AG10803 (cell line): ENCODE data around the gene SLC12A8.
A peak's percentile ranks its signal among the peaks of the same experiment; 100 is the strongest.

Experiments
- DNase-seq: peaks from one replicate; pipeline ENCODE4 v3.0.0; 2010; ENCODE audit warnings: low read depth
- H3K4me3 ChIP-seq: 2 replicates; pipeline ENCODE4 v1.5.1; 2011; ENCODE audit warnings: mild to moderate bottlenecking, low read length, control low read depth
- CTCF ChIP-seq: conservative IDR thresholded peaks from 2 replicates; pipeline ENCODE4 v1.5.1; 2011; ENCODE audit warnings: mild to moderate bottlenecking, low read length, control low read depth, inconsistent platforms

Gene SLC12A8

DNA sequence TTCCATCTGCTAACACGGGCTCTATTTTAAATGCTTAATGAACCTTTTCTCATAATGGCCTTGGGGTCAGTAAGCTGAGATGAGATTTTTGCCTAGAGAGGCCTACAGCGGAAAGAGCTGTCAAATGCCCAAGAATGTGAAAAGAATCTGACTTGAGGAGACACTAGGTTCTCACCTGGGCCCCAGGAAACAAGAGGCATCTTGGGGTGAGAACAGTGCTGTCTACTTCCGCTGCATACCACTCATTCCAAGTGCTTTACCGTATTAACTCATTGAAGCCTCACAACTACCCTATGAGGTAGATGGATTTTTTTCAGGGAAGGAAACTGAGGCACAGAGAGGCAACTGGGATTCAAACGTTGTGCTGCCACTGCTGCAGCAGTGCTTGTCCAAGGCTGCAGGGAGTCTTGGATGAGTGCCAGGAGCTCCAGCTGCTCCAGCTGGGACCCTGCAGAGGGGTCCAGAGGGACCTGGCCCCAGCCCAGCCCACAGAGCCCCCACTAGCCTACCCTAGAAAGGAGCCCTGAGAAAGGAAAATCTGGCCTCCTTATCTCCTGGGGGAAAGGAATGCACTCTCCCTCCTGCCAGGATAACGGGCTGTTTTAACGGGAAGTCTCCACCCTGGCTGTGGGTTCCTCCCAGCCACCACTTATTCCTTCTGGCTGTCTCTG lies 68.4 kb downstream of the SLC12A8 start:
- TF ChIP-seq CTCF: no peak
- DNase-seq: peak; percentile 48
- no peak overlapping the region for H3K4me3 ChIP-seq

DNA sequence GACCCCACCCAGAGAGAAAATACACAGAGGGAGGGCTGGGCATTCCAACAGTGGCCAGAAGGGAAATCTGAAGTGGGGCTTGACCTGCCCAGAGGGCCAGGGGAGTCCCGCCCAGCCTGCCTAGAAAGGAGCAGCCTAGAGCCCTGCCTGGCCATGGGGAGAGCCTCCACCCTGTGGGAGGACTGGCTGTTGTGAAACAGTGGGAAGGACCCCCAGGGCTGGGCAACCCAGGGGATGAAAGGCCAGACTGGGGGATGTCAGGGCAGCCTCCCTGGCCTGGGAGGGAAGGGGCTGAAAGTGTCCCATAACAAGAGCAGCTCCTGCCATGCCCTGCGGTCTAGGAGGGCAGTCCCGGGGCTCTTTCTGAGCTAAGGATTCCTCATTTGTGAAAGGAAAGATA lies 69.0 kb downstream of the SLC12A8 start:
- H3K4me3 ChIP-seq: no peak overlapping the region
- no peak for DNase-seq
- no peak for TF ChIP-seq CTCF

DNA sequence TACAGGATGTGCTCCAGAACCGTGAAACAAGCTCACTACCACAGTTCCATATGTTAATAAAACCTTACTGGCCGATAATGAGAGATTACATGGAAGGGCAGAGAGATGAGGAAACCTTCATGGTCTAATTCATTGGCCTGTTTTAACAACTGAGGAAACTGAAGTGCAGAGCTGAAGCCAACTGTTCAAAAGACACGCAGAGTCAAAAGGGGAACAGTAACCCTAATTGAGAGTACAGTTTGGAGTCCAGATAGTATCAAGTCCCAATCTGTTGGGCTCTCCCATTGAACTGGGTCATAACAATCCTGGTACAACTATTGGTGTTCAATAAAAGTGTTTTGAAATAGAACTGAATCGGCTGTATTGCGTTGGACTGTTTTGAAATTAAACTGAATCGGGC lies 69.6 kb downstream of the SLC12A8 start:
- DNase-seq: no peak
- no peak for TF ChIP-seq CTCF
- H3K4me3 ChIP-seq: no peak overlapping the region

DNA sequence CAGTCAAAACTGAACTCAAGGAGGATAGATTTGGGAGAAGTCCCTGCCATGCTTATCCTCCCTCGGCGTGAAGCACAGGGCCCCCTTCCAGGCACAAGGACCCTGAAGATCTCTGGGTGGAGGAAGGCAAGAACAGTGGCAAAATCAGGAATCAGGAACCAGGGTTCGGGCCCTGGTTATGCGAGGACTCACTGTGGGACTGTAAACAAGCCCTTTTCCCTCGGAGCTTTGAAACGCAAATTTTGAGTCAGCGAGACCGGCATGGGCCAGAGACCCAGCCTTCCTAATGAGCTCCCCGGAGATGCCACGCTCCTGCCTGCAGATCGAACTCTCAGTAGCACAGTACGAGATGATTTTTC lies 70.1 kb downstream of the SLC12A8 start:
- no peak for DNase-seq
- no peak for TF ChIP-seq CTCF
- H3K4me3 ChIP-seq: no peak overlapping the region

DNA sequence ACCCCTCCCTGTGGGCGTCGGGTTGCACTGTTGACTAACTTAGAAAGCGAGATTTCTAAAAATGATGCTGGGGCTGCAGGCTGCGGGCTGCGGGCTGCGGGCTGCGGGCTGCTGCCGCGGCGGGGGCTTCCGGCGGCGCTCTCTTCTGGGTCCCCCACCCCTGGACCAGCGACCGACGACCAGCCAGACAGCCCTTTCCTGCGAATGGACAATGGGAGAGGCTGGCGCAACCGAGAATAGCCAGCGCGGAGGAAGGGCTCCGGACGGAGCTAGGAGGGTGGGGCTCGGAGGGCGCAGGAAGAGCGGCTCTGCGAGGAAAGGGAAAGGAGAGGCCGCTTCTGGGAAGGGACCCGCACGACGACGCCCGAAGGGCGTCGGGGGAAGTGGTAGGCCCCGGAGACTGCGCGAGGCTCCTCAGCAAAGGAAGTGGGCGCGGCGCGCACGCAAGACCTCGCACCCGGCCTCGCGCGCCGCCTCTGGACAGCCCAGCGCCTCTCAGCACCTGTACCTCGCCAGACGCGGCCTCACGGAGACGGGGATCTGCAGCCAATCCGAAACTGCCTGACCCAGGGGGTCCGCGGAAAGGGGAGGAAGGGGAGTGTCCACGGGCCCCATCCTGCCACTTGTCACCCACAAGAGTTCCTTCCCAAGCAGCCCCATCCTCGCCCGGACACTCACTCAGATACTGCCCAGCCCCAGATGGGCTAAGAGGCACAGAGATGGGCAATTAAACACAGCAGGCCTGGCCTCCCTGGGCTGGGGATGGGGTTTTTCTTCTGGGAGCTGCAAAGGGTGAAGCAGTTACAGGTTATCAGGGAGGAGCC lies 70.7 kb downstream of the SLC12A8 start:
- peak; percentile 40 for DNase-seq
- peak overlapping the region; percentile 26; the same call in 1 of the 2 replicates for H3K4me3 ChIP-seq
- peak; percentile 21; the same call in 1 of the 2 replicates for TF ChIP-seq CTCF

DNA sequence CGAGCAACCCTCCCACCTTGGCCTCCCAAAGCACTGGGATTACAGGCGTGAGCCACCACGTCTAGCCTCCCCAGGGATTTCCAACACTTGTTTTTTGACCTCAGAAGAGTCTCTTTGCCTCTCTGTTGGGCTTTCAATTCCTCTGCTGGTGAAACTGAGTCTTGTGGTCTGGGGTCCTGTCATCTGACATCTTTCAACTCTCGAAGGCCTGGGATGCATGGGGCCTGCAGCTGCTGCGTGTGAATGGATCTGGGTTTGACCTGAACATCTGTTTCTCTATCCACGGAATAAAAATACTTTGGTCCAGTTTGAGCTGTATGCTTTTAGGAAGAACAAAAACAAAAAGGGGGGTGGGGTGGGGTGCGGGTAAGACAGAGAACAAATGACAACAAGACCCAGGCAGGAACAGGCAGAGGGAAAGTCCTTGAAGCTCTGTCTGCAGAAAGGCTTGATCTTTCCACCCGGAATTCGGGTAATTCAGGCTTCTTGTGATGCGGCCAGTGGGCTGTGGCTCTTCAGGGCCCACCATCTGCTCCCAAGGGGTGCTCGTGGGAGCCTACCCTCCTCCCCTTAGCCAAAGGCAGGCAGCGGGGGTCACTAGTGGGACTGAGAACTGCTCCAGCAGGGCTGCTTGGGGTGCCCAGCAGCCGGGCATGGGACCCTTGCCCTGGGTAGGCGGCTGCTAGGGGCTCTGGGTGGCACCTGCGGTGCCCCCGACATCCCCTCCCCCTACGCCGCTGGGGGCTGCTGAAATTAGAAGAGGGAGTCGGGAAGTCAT lies 71.5 kb downstream of the SLC12A8 start:
- DNase-seq: no peak
- no peak for TF ChIP-seq CTCF
- H3K4me3 ChIP-seq: no peak overlapping the region
